Left ventricle myocardium inferior (tissue), 1 donor: ENCODE measurements around the gene LRP2. TPM values are rescaled to one million over a fixed set of nuclear protein-coding genes. Genes with fewer than 3 reads are reported as not detected.

Experiments used
- DNase-seq: peaks from one replicate; pipeline ENCODE4 v3.0.0-alpha.2; 2020
- H3K27ac ChIP-seq: fragments of 200-600 bp; replicated peaks from 2 replicates; pipeline ENCODE4 v1.8.0; 2021
- H3K27me3 ChIP-seq: fragments of 200-600 bp; 2 replicates; pipeline ENCODE4 v1.8.0; 2021; ENCODE audit warnings: low read depth
- H3K36me3 ChIP-seq: fragments of 200-600 bp; 2 replicates; pipeline ENCODE4 v1.8.0; 2021
- H3K4me1 ChIP-seq: fragments of 200-600 bp; 2 replicates; pipeline ENCODE4 v1.8.0; 2021
- H3K4me3 ChIP-seq: fragments of 200-600 bp; 2 replicates; pipeline ENCODE4 v1.8.0; 2021; ENCODE audit warnings: mild to moderate bottlenecking, moderate library complexity
- H3K9me3 ChIP-seq: fragments of 200-600 bp; replicated peaks from 2 replicates; pipeline ENCODE4 v1.8.0; 2021
- CTCF ChIP-seq: fragments of 200-600 bp; IDR thresholded peaks from 2 replicates; pipeline ENCODE4 v1.8.0; 2021; ENCODE audit warnings: antibody characterized with exemption, mild to moderate bottlenecking, borderline replicate concordance
- intact Hi-C: fragments of 100-400 bp; cut with micrococcal nuclease; formaldehyde crosslinking; loops from one replicate; pipeline ENCODE4 v1.11.0; 2022
- total RNA-seq: library from RNA; stranded (reverse); fragmentation: NEBNext Ultra II Directional; extraction: Animal tissue kit (Norgen Biotek cat#: 25700); gene quantifications from one replicate; pipeline ENCODE4 v1.2.1, GENCODE V29; 2021
- donor health status: DM: no; HTN: yes; CAD: no; lungs with severe emphysema.

Gene LRP2
- total RNA-seq, 1 donor from 2014 or later: 0.05 TPM

GRCh38 chr2:169094676-169095075 is 267.7 kb downstream of the LRP2 start:
- no peak for DNase-seq
- intact Hi-C loops: no loop called here
- H3K4me1 ChIP-seq: peaks cover 17% of the 10 kb centered on the region
- H3K27me3 ChIP-seq: no peaks in the 10 kb centered on the region
- TF ChIP-seq CTCF: no peak
- H3K27ac ChIP-seq: no peak overlapping the region
- H3K36me3 ChIP-seq: no peaks in the 10 kb centered on the region
- no peak overlapping the region for H3K4me3 ChIP-seq
- H3K9me3 ChIP-seq: no peaks in the 10 kb centered on the region

- no peak for TF ChIP-seq CTCF
- Histone ChIP-seq H3K9me3 (no peaks in the 10 kb centered on the region), H3K4me3 (no peak overlapping the region), H3K27me3 (no peaks in the 10 kb centered on the region), H3K27ac (no peak overlapping the region), H3K36me3 (no peaks in the 10 kb centered on the region), H3K4me1 (peaks cover 17% of the 10 kb centered on the region)
- intact Hi-C loops: no loop called here
- DNase-seq: no peak
These were observed 268.8 kb downstream of the LRP2 start for GRCh38 chr2:169093535-169093934.

- intact Hi-C loops: no loop called here
- no peaks in the 10 kb centered on the region for H3K36me3 ChIP-seq
These were observed 270.4 kb downstream of the LRP2 start for GRCh38 chr2:169091761-169092519.

GRCh38 chr2:169091256-169091655 is 271.1 kb downstream of the LRP2 start:
- intact Hi-C loops: no loop called here
- H3K4me3 ChIP-seq: no peak overlapping the region
- H3K27ac ChIP-seq: no peak overlapping the region
- no peak for DNase-seq
- peaks cover 17% of the 10 kb centered on the region for H3K4me1 ChIP-seq
- TF ChIP-seq CTCF: no peak
- no peaks in the 10 kb centered on the region for H3K9me3 ChIP-seq
- no peaks in the 10 kb centered on the region for H3K36me3 ChIP-seq
- no peaks in the 10 kb centered on the region for H3K27me3 ChIP-seq

More at GRCh38 chr2:169091761-169092519, 270.4 kb downstream of the LRP2 start:
- no peaks in the 10 kb centered on the region for H3K27me3 ChIP-seq
- no peak overlapping the region for H3K27ac ChIP-seq
- no peak for DNase-seq
- no peaks in the 10 kb centered on the region for H3K9me3 ChIP-seq
- TF ChIP-seq CTCF: no peak
- H3K4me1 ChIP-seq: peaks cover 17% of the 10 kb centered on the region
- no peak overlapping the region for H3K4me3 ChIP-seq

- Histone ChIP-seq H3K27me3 (no peaks in the 10 kb centered on the region), H3K36me3 (no peaks in the 10 kb centered on the region), H3K4me3 (no peak overlapping the region), H3K9me3 (peaks cover 8% of the 10 kb centered on the region), H3K27ac (no peak overlapping the region), H3K4me1 (peaks cover 9% of the 10 kb centered on the region)
- no peak for DNase-seq
- TF ChIP-seq CTCF: no peak
- intact Hi-C loops: no loop called here
These were observed 272.1 kb downstream of the LRP2 start for GRCh38 chr2:169090133-169090820.
